NOMO-1 (cell line): Measurements from ENCODE around the gene MYH9.
"Not testable (repeated sequence)": the region's sequence is repeated elsewhere in the genome, so short reads cannot be mapped to it uniquely, and the experiment has no call there.

Source experiments
- DNase-seq, 2 experiments: peaks; one replicate each; lab custom pipeline; 2025; ENCODE audit not compliant: unreplicated experiment in 2 of 2; lab: John Stamatoyannopoulos, UW

Gene MYH9

GRCh38 chr22:36387959-36388726, at the start of gene MYH9:
MYH9 (minus strand) TSS chr22:36387967; CDS start chr22:36349236, 38,731 bp downstream.
- peak; percentile 97 for DNase-seq

DNA sequence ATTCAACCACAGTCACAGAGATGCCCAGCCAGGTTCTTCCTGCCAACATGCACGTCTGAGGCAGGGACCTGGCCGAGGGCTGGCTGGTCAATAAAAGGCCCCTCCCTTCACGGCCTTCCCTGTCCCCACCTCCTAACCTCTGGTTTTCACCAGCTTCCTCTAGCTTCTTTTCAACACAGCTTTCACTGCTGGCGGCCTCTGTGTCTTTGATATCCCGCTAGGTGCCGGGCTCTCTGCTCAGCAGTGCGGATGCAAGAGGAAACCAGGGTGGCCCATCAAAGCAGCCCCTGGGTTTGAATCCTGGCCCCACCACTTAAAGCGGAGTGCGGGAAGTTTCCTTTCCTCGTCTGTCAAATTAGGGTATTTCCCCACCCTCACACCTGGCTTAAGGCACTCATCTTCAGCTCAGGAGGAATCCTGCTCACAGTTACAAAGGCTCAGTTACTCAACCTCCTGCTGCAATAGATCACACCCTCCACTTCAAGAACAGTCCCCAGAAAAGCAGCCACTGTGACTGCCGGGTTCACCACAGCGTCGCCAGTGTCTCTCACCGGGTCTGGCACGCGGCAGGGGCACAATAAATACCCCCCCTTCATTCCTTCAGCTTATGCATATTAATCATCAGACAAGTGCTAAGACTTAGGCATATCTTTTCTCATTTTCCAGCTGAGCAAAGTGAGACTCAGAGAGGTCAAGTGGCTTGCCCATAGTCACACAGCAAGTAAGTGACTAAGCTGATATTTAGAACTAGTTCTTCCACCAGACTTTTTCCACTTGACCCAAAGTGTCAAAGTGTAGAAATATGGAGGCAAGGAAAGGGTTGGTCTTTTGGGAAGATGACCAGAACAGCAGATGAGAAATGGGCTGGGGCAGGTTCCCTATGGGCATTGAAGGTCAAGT, 48.0 kb upstream of the MYH9 start:
- peak; percentile 70 to 81 for DNase-seq

DNA sequence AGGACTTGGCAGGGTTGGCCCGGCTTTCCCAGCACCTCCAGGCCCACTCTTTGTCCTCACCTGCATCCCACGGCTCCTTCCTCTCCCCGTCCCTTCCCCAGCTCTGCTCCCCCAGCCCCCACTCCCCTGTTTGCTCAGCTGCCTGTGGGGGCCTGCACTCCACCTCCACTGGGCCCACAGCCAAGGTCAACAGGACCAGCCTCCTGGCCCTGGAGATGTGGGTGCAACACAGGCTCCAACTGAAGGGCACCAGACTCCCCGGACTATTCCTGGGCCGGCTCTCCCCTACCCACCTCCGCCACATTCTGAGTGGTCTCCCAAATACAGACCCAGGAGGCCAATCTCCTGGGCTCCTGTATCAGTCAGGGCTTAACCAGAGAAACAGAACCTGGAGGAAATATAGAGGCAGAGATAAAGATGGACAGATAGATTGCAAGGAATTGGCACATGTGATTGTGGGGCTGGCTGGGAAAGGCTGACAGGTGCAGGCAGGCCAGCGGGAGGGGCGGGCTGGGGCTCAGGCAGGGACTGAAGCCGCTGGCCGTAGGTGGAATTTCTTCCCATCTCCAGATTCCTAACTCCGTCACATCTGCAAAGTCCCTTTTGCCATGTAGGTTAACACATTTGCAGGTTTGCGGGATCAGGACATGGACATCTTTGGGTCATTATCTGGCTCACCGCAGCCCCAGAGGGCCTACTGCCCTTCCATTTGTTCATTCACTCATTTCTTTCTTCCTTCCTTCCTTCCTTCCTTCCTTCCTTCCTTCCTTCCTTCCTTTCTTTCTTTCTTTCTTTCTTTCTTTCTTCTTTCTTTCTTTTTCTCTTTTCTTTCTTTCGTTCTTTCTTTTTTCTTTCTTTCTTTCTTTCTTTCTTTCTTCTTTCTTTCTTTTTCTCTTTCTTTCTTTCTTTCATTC, 45.8 kb upstream of the MYH9 start:
- DNase-seq = no peak

DNA sequence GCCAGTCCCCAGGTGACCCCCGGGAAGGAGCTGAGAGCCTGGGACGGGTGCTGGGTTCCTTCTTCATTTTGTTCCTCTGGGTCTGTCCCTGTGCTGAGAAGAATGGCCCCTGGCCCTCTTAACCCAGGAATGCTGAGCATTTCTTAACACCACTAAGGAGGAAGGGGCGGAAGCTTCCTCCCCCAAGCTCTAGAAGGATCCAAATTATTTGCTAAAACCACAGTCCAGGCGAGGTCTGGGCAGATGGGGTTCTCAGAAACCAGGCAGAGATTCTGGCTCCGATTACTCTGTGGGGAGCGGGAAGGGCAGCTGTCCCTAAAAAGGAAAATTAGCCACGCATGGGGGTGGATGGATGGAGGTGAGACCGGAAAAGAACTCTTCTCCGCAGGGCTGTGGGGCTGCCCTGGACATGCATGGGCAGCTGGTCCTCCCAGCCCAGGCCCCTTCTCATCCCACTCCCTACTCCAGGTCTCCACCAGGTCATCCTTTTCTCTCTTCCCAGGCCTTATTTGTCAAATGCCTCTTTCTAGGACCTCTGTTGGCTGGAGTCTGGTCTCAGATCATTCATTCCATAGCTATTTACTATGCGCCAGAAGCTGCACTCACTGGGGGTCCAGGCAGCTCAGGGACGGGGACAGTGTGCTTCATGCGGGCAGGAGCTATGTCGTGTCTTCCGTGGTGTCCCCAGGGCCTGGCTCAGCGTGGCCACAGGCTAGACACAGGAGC, 45.0 kb upstream of the MYH9 start:
- no peak for DNase-seq

DNA sequence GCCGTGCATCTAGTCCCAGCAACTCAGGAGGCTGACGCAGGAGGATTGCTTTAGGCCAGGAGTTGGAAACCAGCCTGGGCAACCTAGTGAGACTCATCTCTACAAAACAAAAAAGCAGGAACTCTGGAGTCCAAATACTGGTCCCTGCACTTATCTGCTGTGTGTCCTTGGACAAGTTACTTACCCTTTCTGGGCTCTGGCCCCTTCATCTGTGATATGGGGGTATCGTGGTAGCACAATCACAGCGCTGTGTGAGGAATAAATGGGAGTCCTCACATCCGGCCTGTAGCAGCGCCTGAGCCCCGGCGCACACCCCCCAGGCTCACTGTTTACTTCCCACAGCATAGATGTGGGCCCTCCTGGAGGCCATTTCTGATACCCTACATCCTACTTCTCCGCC, 44.2 kb upstream of the MYH9 start:
- no peak for DNase-seq

DNA sequence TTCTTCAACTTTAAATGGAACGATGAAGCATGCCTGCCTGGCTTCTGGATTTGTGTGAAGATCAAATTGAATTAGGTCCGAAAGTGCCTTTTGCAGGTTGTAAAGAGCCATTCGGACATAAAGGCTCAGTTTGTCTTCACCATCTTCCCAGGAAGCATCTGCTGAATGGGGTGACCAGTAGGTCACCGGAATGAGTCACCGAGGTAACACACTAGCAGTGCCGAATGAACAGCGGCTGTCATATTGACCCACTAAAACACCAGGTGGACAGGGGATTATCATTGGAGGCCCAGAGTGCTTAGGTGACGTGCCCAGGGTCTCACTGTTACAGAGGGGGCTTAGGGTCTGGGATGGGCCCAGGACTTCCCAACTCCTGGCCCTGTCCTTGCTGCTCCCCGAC, 43.1 kb upstream of the MYH9 start:
- no peak for DNase-seq

- not testable (repeated sequence) for DNase-seq
Measured at GRCh38 chr22:36427952-36428351, 40.2 kb upstream of the MYH9 start.

DNA sequence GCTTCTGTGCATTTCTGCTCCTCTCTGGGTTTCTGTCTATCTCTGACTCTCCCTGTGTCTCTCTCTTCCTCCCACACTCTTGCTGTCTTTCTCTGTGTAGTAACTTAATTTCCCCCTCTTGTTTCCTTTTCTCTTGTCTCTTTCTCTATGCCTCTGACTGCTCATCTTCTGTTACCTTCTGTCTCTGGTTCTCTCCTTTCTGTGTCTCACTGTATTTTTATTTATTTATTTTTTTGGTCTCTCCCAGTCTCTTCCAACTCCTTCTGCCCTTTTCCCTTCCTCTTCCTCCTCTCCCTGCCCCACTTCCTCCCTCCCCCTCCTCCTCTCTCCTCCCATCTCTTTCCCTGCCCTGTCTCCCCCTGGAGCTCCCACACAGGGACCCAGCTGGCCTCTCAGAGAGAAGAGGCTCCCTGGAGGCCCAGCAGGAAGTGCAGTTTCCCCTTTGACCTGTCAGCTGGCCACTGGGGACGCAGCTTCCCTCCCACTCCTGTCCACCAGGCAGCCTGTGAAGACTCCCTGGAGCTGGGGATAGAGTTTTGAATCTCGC, 38.3 kb upstream of the MYH9 start:
- DNase-seq = no peak

- DNase-seq = peak in 1 of 2 experiments; percentile 27
Measured at GRCh38 chr22:36424901-36425579, 37.3 kb upstream of the MYH9 start.

DNA sequence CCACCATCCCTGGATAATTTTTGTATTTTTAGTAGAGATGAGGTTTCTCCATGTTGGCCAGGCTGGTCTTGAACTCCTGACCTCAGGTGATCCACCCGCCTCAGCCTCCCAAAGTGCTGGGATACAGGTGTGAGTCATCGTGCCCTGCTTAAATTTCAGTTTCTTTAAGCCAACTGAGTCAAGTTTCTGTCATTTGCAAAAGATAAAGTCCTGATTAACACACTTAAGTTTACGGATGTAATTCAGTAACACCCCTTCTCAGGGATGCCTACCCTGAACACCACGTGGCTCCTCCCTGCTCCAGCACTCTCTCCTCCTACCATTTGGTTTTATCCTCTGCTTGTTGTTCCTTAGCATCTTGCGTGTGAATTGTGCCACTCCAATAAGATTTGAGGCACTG, 36.7 kb upstream of the MYH9 start:
- not testable (repeated sequence) for DNase-seq

DNA sequence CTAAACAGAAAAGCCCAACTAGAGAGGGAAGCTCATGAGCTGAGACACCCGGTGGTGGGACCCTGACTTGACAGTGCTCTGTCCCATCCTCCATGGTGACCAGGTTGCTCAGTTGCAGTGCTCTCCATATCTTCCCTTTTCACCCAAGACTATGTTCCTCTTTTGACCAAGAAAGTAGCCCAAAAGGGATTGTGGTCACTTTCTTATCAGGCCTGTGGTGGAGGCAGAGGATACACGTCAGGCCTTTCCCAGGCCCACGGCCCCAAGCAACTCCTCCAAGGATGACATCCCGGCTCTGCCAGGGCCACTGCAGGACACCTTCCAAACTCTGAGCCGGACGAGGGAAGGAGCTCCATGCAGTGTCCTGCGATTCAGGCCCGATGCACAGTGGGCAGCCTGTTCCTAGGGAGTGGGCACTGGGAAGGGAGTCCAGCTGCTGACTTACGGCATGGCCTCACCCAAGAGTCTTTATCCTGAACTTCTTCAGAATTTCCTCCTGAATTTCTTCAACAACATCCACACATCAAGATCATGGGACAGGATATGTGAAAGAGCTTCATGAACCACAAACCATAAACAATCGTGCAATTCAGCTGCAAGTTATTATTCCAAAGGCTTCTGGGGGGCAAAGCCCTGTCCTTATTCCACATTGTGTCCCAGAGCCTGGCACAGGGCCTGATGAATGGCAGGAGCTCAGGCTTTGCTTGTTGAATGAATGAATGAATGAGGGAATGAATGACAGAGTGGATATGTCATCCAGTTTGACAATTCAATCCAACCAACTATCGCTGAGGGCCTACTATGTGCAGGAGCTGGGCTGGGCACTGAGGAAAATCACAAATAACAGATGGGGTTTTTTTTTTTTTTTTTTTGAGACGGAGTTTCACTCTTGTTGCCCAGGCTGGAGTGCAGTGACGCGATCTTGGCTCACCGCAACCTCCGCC, 36.0 kb upstream of the MYH9 start:
- peak; percentile 57 to 70 for DNase-seq

- no peak for DNase-seq
Measured at GRCh38 chr22:36422287-36423014, 34.7 kb upstream of the MYH9 start.

- no peak for DNase-seq
Measured at GRCh38 chr22:36419912-36420882, 32.4 kb upstream of the MYH9 start.

- DNase-seq = peak; percentile 24 to 41
Measured at GRCh38 chr22:36419177-36419911, 31.6 kb upstream of the MYH9 start.

DNA sequence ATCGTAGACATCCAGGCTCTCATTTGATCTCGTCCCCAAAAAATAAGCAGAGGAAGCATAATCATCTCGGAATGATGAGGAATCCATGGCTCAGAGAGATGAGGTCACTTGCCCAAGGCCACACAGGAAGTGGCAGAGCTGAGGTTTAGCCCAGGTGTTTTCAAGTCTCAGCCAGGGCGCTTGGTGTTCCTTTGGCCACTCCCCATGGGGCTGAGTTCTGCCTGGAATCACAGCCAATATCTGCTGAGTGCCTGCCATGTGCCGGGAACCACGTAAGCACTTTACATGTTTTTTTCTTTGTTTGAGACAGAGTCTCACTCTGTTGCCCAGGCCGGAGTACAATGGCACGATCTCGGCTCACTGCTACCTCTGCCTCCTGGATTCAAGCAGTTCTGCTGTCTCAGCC, 29.5 kb upstream of the MYH9 start:
- no peak for DNase-seq
